Measurements from ENCODE around the gene CSNK1A1.

- TF ChIP-seq CTCF (IDR thresholded peaks at IDR 0.05) (no peak), POLR2AphosphoS5 (IDR thresholded peaks at IDR 0.05) (no peak)
These were observed 95.3 kb downstream of the CSNK1A1 start for GRCh38 chr5:149455889-149456409.
